Gastroesophageal sphincter (tissue), 2 donors: Measurements from ENCODE around the gene RASA4.
"Not testable (repeated sequence)": the region's sequence is repeated elsewhere in the genome, so short reads cannot be mapped to it uniquely, and the experiment has no call there.

ENCODE experiments used
- EP300 ChIP-seq: sonication (generic); formaldehyde crosslinking; IDR thresholded peaks from one replicate; pipeline ENCODE4 v1.6.1; 2017; ENCODE audit warnings: antibody characterized with exemption, mild to moderate bottlenecking
- POLR2A ChIP-seq, 2 donors: fragments of 450-650 bp; IDR thresholded peaks; one replicate each; pipeline ENCODE4 v1.6.1; 2017; ENCODE audit warnings: antibody characterized with exemption in 2 of 2, mild to moderate bottlenecking in 2 of 2, moderate library complexity in 1 of 2

- TF ChIP-seq POLR2A (IDR thresholded peaks at IDR 0.05); EP300: not testable (repeated sequence)
Measured at GRCh38 chr7:102581722-102582121, 34.8 kb downstream of the RASA4 start.
